NCI-H2196 (cell line): ENCODE results near the gene APCDD1L.

Experiments
- DNase-seq: peaks from one replicate; lab custom pipeline; 2025; ENCODE audit not compliant: unreplicated experiment; lab: John Stamatoyannopoulos, UW

Gene APCDD1L

DNA sequence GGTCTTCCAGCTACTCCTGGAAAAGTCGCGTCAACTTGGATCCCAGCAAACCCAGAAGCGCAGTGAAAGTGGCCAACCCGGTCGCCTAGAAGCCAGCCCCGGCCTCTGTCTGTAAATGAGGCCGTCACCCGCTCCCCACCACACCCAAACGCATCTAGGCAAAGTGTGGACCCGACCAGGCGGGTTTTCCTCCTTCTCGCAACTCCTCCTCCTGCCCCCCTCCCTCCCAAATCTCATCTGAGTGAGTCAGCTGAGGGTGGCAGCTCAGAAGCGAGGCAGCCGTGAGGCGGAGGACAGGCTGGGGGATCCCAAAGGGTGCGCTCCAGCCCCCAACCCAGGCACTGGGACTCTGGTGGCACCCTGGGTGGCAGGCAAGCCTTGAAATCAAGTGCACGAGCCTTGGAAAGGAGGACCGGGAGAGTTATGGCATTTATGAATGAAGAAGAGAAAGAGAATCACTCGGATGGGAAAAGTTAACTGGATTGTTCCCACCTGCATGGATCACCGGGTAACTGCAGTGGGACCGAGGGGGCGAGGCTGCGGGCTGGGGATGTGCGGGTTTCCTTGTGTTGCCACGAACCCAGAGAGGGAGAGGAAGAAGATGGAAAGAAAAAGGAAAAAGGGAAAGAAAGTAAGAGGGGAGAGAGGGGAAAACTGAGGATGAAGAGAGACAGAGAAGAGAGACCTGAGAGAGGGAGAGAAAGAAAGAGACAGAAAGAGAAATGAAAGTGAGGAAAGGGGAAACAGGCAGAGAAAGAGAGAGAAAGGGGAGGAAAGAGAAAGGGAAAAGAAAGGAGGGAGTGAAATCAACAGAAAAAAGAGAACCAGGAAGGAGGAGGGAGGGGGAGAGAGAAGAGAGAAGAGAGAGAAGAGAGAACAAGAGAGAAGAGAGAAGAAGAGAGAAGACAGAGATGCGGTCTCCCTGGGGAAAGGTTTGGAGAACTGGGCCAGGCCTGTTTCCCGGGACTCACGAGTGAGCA is at the start of gene APCDD1L:
APCDD1L (minus strand) TSS at position 167 of the 980 bp plus-strand sequence. CDS start 692 bp downstream, outside the sequence.
- DNase-seq = no peak

DNA sequence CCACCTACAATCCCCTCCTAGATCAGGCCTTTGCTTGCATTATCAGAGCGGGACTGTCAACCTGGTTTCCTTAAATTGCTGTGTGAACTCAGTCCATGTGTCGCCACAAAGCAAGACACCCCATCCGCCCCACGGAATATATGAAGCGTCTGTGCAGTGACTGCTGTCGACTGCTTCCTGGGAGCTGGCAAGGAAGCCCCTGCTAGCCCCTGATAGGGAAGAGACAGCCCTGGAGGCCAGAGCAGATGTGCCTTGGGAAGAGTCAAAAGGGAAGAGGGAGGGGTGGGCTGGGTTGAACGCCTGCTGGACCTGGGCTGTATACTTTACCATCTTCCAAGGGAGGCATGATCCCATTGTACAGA is 44.1 kb upstream of the APCDD1L start:
- no peak for DNase-seq

DNA sequence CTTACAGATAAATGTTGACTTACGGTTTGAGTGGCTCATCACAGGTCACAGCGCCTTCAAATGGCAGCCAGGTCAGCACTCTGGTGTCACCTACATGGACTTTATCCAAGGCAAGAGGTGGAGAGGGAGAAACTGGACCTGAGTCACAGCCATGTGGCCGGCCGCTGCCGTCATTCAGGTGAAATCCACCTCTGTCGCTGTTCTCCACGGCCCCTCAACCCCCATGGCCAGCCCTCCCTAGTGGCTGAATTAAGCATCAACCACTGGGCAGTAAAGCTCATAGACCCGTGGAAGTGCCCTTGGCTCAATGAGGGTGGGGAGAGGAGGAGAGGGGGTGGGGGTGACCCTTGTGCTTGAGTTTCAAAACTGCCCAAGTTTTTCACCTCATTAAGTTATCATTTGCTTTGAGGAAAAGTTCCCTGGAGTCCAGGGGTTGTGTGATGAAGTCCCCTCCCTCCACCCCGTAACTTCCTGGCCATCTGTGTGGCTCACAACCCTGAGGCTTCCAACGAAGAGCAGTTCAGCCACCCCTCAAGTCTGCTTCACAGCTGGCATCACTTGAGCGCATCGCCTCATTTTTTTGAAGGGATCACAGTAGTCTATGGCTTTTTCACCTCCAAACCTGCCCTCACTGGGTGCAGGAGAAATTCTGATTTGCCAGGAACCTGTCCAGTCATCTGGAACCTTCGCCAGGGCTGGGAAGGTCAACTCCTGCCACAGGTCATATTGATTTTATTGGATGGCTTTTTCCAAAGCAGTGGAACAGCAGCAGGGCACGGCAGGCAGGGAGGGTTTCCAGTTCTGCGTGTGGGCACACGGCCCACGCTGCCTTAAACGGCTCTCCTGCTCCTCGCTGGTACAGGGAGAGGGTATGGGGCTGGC is 43.5 kb upstream of the APCDD1L start:
- DNase-seq = no peak

DNA sequence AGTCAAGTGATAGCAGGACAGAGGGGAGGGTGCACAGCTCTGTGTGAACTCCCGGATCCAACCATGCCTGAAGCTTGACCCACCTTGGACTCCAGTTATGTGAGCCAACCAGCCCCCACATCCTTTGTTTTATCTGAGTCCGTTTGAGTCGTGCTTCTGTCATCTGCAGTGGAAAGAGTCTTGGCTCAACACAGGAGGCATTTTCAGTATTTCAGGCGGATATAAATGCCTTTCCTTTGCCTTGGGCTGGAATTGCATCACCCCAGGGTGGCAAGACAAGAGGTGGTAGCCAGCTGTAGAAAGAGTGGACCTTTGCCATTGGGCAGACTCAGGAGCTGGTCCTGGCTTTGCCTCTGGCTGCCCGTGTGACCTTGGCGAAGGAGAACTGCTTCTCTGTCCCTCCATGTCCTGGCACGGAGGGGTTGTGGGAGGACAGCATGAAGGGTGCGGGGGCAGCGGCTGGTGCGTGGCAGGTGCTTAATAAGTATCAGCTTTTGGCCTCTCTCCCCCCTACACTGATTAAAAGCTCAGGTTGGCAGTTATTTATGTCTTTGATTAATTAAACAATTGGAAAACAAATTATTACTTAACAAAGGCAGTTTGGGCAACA is 42.6 kb upstream of the APCDD1L start:
- no peak for DNase-seq

DNA sequence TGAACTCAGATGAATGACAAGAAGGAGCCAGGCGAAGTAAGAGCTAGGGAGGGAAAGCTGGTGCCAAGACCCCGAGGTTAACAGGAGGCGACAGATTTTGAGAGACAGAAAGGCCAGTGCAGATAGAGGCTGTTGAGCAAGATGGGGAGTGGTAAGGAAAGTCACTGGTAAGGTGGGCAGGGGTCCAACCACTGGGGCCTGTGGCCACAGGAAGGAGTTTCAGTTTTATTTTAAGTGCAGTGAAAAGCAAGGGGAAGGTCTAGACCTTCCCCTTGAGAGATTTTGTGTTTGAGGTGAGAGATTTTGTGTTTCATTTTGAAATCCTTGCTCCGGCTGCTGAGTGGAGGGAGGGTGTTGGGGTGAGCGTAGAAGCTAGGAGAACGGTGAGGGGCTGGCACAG is 41.8 kb upstream of the APCDD1L start:
- no peak for DNase-seq

DNA sequence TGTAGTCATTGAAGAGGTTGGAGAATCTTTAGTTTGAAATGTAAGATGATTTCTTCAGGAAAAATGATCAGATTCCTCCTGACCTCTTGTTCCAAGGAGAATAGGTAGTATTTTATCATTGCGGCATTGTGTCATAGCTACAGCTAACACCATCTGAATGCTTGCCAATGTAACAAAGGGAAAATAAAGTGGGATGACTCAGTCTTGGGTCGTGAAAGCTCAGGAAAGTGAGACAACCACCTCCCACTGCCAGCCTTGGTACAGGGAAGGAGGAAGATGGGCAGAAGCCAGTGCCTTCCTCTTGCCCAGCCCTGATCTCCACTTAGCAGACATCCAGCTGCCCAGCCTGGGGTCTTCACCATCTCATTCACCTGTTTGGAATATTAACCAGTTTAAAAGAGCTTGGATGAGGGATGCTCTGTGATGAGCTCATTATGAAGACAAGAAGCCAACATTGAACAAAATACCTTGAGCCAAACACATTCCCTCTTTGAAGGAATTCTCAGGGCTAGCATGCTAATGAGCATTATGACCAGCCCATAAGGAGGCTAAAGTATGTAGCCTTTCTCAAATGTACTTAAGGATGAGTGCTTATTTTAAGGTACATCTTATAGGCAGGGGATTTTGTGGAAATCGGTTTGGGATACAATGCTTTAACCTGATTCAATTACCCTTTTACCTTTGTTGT is 40.0 kb upstream of the APCDD1L start:
- no peak for DNase-seq

DNA sequence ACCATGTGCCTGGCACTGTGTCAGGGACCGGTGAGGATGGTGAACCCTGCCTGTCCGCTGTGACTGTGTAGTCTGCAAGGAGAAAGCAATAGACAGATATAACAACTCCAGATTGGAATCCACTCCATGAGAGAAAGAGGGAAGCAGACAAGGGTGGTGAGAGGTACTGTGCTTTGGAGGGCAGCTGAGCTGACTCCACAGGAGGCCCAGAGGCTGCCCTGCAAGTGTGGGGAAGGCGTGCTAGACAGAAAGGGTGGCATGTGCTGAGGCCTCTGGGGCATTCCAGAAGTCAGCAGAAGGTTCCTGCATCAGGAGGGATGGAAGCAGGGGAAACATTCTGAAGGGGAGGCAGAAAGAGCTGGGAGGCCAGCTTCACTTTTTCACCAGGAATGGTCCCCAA is 39.3 kb upstream of the APCDD1L start:
- no peak for DNase-seq

DNA sequence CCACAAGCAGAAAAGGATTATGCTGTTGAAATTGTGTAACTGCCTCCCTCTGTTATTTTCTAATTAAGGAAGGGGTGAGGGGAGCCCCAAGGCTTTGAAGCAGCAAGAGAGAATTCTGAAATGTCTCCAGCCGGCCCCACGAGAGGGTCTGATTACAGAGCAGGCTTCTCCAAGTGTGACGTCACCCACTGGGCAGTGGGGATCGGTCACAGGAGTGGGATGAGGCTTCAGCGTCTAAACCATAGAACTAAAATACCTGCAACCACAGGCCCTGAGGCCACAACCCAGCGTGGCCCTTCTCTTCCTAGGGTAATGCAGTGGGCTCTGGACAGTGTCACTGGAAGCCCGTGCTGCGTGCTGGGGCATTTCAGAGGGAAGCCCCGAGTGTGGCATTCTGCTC is 38.6 kb upstream of the APCDD1L start:
- DNase-seq = no peak

DNA sequence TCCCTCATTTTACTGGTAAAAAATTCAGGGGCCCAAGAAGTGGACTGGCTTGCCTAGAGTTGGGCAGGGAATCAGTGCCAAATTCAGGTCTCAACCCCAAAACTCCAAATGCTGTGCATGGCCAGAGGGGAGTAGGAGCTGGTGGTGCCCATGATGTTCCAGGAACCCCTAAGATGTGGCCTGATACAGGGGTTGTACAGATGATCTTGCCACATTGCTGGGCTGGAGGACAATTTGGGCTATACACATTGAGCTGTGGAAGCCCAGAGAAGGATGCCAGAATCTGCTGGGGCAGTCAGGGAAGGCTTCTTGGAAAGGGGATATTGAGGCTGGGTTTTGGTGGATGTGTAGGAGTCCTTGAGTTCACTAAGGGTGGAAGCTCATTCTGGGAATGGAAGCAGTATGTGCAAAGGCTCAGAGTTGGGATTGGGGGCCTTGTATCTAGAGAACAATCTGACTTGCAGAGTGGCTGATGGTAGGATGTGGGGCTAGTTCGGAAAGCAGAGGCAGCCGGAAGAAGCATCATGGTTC is 38.0 kb upstream of the APCDD1L start:
- DNase-seq = no peak

DNA sequence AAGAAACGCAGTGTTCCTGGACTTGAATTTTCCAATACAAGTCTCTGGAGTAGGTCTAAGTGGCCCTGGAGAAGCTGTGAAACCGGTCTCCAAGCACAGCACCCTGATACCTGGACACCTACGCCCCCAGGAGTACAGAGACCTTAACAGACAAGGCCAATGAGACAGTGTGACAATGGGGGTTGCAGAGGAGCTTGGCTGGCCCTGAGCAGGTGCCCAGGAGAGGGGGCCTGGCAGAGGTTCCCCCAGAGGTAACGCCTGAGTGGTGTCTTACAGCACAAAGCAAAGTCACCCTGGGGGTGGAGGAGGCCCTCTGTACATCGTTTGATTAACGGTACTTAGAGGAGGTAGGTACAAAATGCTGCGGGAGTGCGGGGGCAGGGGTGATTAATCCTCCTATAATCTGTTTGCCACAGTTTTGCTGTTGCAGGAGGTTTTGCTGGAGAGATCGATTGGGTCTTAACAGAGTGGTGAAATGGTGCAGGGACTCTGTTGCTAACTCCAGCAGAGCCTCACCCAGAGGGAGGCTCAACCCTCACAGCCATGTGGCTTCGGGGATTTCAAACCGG is 37.3 kb upstream of the APCDD1L start:
- no peak for DNase-seq

DNA sequence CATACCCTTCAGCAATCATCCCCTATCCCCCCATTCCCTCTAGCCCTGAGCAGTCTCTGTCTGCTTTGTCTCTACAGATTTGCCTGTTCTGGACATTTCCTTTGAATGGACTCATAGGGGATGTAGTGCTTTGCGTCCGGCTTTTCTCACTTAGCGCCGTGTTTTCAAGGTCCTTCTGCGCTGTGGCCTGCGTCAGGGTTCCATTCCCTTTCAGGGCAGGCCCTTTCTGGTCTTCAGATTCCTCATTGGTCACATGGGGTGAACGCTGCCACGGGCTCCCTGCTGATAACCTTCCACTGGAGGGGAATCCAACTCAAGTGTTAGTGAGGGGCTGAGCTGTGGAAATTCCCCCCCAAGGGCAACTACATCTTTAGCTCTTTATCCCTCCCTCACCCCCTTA is 36.4 kb upstream of the APCDD1L start:
- DNase-seq = no peak

DNA sequence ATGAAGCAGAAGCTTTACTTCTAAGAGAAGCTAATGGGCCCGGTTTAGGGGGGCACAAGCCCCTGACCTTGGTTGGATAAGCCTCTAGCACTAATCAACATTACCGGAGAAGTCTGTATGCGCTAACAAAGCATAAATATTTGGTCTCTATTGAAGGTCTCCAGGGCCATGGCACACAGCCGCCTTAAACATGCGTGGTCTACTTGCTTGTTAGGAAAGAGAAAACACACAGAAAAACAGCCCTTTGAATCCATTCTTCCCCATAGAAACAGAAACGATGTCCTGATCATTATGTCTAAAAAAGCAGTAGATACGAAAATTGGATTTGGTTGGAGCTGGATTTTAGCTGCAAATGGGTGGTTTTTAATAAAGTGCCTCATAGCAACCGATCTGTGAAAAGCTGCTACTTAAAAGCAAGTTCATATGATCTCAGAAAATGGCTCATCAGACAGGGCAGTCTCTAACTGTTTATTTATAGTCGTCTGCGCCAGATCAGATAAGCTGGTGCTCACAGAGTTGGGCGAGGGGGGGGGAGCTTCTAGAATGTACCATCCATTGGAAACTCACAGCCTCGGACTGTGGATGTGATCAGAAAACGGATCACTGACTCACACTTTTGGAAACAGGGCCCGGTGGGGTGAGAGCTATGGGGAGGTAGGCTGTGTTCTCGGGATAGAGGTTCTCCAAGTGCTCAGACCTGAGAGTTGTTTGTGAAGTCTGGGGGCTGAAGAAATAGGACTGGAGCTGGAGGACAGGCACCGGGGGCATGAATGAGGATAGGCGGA is 35.3 kb upstream of the APCDD1L start:
- DNase-seq = no peak

DNA sequence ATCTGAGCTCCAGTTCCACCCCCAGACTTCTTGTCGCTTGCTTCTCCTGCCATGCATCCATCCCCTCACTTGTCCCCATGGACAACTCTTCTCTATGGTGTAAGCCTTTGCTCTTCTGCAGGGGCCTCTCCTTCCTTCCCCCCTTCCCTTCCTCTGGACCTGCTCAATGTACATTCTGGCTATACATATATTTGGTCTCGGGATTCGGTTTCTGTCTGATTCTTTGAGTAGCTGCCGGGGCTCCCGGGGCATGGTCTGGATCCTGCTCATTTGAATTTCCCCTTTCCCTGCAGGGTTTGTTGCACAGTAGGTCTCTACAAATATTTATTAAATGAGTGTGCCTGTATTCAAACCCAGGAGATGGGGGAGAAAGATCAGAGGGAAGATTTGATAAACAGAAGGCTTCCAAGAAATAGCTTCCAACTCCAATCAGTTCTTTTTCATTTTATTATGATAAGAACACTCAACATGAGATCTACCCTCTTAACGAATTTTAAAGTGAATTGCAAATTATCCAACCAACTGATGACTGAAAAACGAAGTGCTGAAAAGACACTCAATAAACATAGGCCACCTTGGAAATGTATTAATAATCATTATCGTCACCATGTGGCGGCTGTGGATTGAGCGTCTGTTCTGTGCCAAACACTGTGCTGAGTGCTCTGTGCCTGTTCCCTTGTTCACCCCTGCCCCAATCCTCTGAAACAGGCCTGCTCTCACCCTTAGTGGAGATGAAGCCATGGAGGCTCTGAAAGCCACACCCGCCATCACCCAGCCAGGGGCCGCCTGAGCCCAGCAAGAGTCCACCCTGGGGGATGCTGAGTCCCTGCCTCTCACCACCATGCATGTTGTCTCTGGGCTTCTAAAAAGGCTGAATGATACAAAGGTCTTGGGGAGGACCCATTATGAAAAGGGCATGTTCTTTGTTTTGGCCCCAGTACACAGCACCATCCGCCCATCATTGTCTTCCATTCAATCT is 34.3 kb upstream of the APCDD1L start:
- DNase-seq = no peak

DNA sequence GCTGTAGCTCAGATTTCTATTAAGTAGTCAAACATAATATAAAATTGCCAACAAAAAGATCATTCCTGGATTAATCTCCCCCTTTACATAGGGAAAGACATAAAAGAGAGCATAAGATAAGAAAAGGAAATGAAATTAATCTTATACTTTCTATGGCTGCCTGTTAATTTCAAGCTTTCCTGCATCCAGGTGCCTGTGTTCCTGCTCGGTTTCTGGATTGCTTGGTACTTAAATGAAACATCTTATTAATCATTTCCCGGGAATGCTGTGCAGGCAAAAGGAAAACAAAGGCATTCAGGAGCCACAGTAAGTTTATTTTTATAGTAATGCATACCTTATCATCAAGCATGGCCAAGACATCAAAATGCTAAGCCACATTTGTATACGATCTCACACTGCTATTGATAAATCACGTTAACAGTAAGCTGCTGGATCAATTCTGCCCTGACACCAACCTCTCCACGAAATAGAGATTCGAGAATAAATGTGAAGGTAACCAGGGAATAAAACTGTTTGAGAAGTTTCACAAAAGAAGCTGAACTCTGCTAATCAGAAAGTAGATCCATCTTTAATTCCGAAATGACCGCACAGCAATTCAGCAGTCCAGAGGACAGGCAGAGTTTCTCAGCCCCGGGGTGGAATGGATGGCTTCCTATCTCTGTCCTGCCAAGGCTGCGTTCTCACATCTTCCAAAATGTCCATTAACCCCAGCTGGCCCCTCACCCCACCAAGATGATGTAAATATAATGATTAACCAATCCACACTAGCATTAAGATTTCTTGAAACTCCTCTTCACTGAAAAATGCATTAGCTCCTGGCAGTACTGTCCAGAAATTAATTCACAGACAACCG is 32.6 kb upstream of the APCDD1L start:
- DNase-seq = no peak

DNA sequence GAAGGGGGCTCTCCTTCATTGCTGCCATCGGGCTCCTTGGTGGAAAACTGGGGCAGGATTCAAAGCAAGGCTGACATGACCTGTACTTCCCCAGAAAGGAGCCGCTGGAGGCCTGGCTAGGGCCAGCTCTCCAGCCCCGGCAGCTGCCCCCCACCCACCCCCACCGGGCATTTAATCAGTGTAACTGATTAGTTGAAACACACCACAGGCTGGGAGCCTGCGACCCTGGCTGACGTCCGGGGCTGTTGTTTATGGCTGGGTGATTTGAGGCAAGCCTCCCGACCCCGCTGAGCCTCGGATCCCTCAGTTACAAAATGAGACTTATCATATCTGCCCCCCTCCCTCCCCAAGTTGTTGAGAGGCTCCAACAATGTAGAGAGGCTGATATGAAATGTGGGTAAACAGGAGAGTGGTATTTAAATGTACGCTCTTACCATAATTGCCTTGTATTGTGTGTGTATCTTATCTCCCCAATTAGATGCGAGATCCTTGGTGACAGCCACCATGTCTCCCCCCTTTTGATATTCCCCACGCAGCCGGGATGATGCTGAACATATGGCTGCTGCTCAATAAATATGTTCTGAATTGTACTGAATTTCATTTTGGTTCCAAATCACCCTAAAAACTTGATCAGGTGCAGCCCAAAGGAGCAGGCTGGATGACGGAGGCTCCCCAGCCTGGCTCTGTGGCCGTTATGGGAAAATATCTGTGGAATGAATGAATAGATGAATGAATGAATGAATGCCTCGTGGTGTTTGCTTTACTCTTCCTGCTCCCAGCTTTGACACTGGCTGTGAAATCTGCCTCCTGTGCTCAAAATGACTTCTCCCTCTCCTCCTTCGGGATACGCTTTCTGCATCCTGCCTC is 31.8 kb upstream of the APCDD1L start:
- DNase-seq = no peak

DNA sequence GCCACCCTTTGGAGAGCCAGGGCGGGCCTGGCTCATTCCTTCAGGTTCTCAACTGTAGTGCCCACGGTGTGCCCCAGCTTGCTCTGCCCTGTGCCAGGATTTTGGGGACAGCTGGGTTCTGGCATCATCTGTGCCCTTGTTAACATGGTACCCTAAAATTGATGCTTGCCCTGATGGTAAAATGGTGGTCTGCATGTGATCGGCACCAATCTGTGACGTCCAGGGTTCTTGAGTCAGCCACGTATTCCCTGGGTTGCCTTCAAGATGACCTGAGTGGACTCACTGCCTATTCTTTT is 31.2 kb upstream of the APCDD1L start:
- no peak for DNase-seq
